ENCODE measurements around the gene ITGA3.

DNA sequence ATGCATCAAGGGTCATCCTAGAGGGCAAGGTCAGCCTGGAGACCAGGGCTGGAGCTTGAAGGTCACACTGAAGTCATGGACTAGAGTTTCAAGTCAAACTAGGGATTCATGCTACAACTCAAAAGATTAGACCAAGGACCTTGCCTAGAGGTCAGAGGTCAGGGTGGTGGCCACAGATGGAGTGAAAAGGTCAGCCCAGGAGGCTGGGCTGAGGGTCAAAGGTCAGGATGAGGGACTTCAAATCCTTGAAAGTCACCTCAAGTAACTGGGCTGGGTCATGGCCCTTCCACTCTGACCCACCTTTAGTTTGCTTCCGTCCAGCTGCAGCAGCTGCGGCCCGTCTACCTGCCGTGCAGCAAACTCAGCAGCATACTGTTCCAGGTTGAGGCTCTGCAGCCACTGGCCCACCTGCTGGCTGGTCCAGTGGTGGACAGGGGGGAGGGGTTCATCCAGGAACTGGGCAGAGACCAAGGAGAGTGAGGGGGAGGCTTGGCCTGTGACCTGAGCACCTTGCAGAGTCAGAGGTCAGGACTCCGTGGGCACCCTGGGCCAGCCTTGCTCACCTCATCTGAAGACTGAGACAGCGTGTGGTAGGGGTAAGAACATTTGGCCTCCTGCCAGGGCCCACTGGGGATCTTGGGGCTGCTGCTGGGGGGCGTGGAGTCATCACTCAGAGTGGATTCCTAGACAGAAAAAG lies 57.9 kb downstream of the ITGA3 start:
- TF ChIP-seq POLR2A (IDR thresholded peaks at IDR 0.05; ENCODE audit: low read length) (no peak), GATA1 (IDR thresholded peaks at IDR 0.05; ENCODE audit: low read depth, low read length) (no peak)

Data from erythroblast (primary cell).